ENCODE data around the gene RGS3.

DNA sequence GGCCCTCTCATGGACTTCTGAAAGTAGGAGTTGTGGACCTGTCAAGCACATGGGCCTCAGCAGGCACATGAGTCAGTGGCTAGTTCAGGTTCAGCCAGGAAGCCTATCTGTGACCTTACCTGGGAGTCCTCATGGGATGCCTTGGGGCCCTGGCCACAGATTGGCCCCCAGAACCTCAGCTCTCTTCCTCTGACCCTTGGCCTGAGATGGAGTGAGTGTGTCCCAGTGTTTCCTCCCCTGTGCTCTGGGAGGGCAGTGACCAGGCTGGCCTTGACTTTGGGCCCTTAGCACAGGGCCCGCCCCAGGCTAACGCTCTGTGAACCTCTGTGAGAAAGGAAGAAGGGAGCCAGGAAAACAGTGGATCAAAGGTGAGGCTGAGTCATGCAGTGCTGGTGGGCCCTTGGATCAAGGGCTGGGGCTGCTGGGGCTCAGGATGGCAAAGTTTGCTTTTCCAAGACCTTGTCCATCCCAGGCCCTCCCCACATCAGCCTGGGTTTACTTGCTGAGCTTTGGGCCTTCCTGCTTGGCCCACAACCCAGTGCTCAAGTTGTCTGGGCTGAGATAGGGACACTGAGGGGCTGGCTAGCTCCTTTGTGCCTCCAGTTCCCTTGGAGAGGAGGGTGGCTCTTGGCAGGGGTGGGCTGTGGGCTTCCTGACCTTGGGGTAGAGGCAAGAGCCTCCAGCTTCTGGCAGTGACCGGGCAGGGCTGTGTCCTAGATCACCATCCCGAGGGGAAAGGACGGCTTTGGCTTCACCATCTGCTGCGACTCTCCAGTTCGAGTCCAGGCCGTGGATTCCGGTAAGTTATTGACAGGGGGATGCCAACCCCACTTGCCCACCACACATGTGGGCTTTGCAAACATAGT, 41.4 kb downstream of the RGS3 start:
- TF ChIP-seq, protein P1, sequence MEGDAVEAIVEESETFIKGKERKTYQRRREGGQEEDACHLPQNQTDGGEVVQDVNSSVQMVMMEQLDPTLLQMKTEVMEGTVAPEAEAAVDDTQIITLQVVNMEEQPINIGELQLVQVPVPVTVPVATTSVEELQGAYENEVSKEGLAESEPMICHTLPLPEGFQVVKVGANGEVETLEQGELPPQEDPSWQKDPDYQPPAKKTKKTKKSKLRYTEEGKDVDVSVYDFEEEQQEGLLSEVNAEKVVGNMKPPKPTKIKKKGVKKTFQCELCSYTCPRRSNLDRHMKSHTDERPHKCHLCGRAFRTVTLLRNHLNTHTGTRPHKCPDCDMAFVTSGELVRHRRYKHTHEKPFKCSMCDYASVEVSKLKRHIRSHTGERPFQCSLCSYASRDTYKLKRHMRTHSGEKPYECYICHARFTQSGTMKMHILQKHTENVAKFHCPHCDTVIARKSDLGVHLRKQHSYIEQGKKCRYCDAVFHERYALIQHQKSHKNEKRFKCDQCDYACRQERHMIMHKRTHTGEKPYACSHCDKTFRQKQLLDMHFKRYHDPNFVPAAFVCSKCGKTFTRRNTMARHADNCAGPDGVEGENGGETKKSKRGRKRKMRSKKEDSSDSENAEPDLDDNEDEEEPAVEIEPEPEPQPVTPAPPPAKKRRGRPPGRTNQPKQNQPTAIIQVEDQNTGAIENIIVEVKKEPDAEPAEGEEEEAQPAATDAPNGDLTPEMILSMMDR (IDR thresholded peaks at IDR 0.05): no peak
- no peak for TF ChIP-seq POLR2AphosphoS5 (IDR thresholded peaks at IDR 0.05; ENCODE audit: low read depth, low read length)
